Endodermal cell (in vitro differentiated cells): ENCODE measurements around the gene TMEM209. TPM values are rescaled to one million over a fixed set of nuclear protein-coding genes. Genes with fewer than 3 reads are reported as not detected.

Experiments used
- DNase-seq: peaks from one replicate; pipeline ENCODE4 v3.0.0-alpha.2; 2017
- H3K27ac ChIP-seq: 2 replicates; pipeline ENCODE4 v1.5.1; 2013; ENCODE audit warnings: mild to moderate bottlenecking, low read depth, low read length, moderate library complexity
- H3K27me3 ChIP-seq: 2 replicates; pipeline ENCODE4 v1.6.1; 2013; ENCODE audit warnings: mild to moderate bottlenecking, low read length, moderate library complexity; ENCODE audit not compliant: insufficient read depth, control insufficient read depth, poor library complexity, severe bottlenecking
- H3K36me3 ChIP-seq: 2 replicates; pipeline ENCODE4 v1.7.0; 2013; ENCODE audit warnings: mild to moderate bottlenecking, low read length, moderate library complexity; ENCODE audit not compliant: control insufficient read depth, insufficient read depth
- H3K4me1 ChIP-seq: one replicate; pipeline ENCODE4 v1.7.0; 2013; ENCODE audit warnings: low read length; ENCODE audit not compliant: control insufficient read depth, insufficient read depth
- H3K4me3 ChIP-seq: 2 replicates; pipeline ENCODE4 v1.5.1; 2013; ENCODE audit warnings: mild to moderate bottlenecking, low read length, moderate library complexity
- H3K9ac ChIP-seq: 2 replicates; pipeline ENCODE4 v1.6.1; 2013; ENCODE audit warnings: mild to moderate bottlenecking, low read length, moderate library complexity; ENCODE audit not compliant: poor library complexity, severe bottlenecking; ENCODE audit errors: extremely low read depth
- H3K9me3 ChIP-seq: 2 replicates; pipeline ENCODE4 v1.6.1; 2013; ENCODE audit warnings: mild to moderate bottlenecking, low read length, moderate library complexity; ENCODE audit not compliant: control insufficient read depth
- H3K27ac Mint-ChIP-seq: 2 replicates; pipeline ENCODE4 v1.8.0; 2020; ENCODE audit warnings: mixed read lengths
- H3K27me3 Mint-ChIP-seq: 2 replicates; pipeline ENCODE4 v1.8.0; 2021; ENCODE audit warnings: mild to moderate bottlenecking, mixed read lengths; ENCODE audit not compliant: insufficient read depth
- H3K36me3 Mint-ChIP-seq: 2 replicates; pipeline ENCODE4 v1.8.0; 2020; ENCODE audit warnings: low read depth, mixed read lengths
- H3K4me1 Mint-ChIP-seq: 2 replicates; pipeline ENCODE4 v1.8.0; 2020; ENCODE audit warnings: mixed read lengths
- H3K4me3 Mint-ChIP-seq: 2 replicates; pipeline ENCODE4 v1.8.0; 2020; ENCODE audit warnings: mild to moderate bottlenecking, moderate library complexity, mixed read lengths
- H3K9me3 Mint-ChIP-seq: 2 replicates; pipeline ENCODE4 v1.8.0; 2020; ENCODE audit warnings: mild to moderate bottlenecking, mixed read lengths
- CTCF ChIP-seq: fragments of 200-600 bp; sonication (generic); conservative IDR thresholded peaks from 2 replicates; pipeline ENCODE4 v1.5.0; 2021; ENCODE audit warnings: antibody characterized with exemption, mild to moderate bottlenecking
- WGBS, 2 experiments: methylation state at CpG; one replicate each; pipeline versions ENCODE4 v1.1.5 to v1.1.7; 2013; ENCODE audit warnings: missing lambda C conversion rate in 2 of 2, mixed read lengths in 1 of 2; ENCODE audit not compliant: insufficient coverage in 1 of 2, insufficient read length in 1 of 2; 5-methylcytosine and 5-hydroxymethylcytosine counted together
- total RNA-seq, 2 donors: library from RNA; stranded (reverse); fragmentation: NEBNext Ultra II Directional in 1 of 2; extraction: Animal tissue kit (Norgen Biotek cat#: 25700) in 1 of 2; gene quantifications; 2 replicates in 1 of 2; 3 replicates in 1 of 2; pipeline ENCODE4 v1.2.1, GENCODE V29; 2021

Gene TMEM209
- total RNA-seq, 2 donors from 2014 or later: 30.9 to 37.9 TPM

DNA sequence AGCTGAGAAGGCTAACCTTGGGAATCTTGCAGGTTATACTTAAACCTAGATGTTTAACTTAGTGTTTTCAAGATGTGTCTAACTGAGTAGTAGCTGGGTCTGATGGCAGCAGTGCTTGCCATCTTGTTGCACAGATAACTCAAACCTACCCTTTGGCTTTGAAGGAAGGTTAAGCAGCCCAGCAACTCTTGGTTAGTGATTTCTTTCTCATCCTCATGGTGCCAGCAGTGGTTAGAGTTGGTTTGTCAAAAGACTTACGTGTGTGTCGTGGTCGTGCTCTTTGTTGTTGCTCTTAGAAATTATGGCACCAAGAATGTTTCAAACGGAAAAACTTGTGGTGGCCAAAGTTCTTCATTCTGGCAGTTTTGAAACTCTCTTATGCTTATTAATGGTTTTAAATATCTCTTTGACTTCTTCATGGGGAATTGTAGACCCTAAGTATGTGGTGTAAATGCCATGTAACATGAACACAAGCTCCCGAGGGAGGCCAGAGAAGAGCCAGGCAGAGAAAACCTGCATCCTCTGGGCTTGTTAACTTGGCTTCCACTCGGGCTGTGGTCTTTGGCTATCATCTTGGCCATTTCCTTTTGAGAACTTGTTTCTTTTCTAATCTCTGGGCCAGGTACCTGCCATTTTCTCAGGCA, 73.9 kb downstream of the TMEM209 start:
- H3K27ac Mint-ChIP-seq: no peak overlapping the region
- Histone ChIP-seq H3K27ac (no peak overlapping the region), H3K27me3 (no peaks in the 10 kb centered on the region), H3K9ac (no peak overlapping the region), H3K9me3 (no peaks in the 10 kb centered on the region), H3K4me3 (no peak overlapping the region), H3K36me3 (peaks cover 41% of the 10 kb centered on the region), H3K4me1 (peaks cover 10% of the 10 kb centered on the region)
- peaks cover 11% of the 10 kb centered on the region for H3K4me1 Mint-ChIP-seq
- H3K9me3 Mint-ChIP-seq: no peaks in the 10 kb centered on the region
- no peaks in the 10 kb centered on the region for H3K27me3 Mint-ChIP-seq
- WGBS, 2 experiments: 94 to 97% methylated on average over 6 of the region's 6 CpGs
- H3K36me3 Mint-ChIP-seq: peaks cover 36% of the 10 kb centered on the region
- no peak for TF ChIP-seq CTCF
- DNase-seq: no peak
- H3K4me3 Mint-ChIP-seq: no peak overlapping the region

DNA sequence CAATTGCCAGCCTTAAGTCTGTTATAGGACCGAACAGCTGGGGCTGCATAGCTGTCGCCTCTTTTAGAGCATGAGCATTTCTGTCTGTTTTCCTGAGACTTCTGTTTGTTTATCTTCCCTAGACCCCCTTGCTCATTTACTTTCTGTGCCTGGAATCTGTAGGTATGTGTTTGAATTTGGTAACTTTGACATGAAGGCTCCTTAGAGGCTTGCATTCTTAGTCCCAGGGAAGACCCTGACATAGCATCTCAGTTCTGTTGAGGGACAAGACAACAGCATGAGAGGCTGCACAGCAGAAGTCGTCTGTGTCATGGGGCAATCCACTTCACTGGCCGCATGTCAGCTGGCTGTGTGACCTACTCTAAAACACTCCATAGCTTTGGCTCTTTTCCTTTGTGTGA, 76.2 kb downstream of the TMEM209 start:
- no peak overlapping the region for H3K9ac ChIP-seq
- H3K9me3 ChIP-seq: no peaks in the 10 kb centered on the region
- peaks cover 36% of the 10 kb centered on the region for H3K36me3 Mint-ChIP-seq
- no peak for TF ChIP-seq CTCF
- H3K27me3 Mint-ChIP-seq: no peaks in the 10 kb centered on the region
- no peak overlapping the region for H3K4me3 Mint-ChIP-seq
- peaks cover 7% of the 10 kb centered on the region for H3K4me1 ChIP-seq
- H3K4me3 ChIP-seq: no peak overlapping the region
- WGBS, 2 experiments: 96 to 98% methylated on average over 3 to 4 of the region's 4 CpGs
- H3K9me3 Mint-ChIP-seq: no peaks in the 10 kb centered on the region
- H3K36me3 ChIP-seq: peaks cover 51% of the 10 kb centered on the region
- no peak overlapping the region for H3K27ac ChIP-seq
- H3K27me3 ChIP-seq: no peaks in the 10 kb centered on the region
- DNase-seq: no peak
- H3K27ac Mint-ChIP-seq: no peak overlapping the region
- H3K4me1 Mint-ChIP-seq: peaks cover 7% of the 10 kb centered on the region

DNA sequence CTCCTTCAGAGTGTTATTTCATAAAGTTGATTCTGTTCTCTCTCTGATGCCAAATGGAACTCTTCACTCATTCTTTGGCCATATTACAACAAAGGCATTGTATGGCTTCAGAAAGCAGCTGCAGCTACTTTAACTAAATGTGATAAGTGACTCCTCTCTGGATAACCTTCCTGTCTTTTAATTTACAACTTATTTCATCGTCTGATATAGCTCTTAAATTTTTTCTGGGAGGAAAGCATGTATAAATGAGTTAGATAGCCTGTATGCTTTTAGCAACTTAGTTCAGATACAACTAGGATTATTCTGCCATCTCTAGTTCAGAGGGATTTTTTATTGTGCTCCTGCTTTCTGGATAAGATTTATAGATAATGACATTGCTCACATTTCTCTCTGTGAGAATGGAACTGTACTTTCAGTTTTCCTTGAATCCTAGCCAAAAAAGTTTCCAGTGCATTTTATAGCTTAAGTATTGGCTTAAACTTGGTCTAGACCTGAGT, 77.3 kb downstream of the TMEM209 start:
- Histone ChIP-seq H3K9ac (no peak overlapping the region), H3K27me3 (no peaks in the 10 kb centered on the region), H3K4me3 (no peak overlapping the region), H3K4me1 (no peaks in the 10 kb centered on the region), H3K27ac (no peak overlapping the region), H3K9me3 (no peaks in the 10 kb centered on the region), H3K36me3 (peaks cover 58% of the 10 kb centered on the region)
- 100% methylated on average over 1 of the region's 1 CpG; no CpG with 5 or more reads in 1 of the 2 experiments for WGBS, 2 experiments
- H3K4me3 Mint-ChIP-seq: no peak overlapping the region
- H3K9me3 Mint-ChIP-seq: no peaks in the 10 kb centered on the region
- DNase-seq: no peak
- H3K4me1 Mint-ChIP-seq: no peaks in the 10 kb centered on the region
- H3K36me3 Mint-ChIP-seq: peaks cover 44% of the 10 kb centered on the region
- TF ChIP-seq CTCF: no peak
- no peaks in the 10 kb centered on the region for H3K27me3 Mint-ChIP-seq
- H3K27ac Mint-ChIP-seq: no peak overlapping the region
